HUES48 (cell line): Measurements from ENCODE around the gene MYO5A.

ENCODE experiments used
- H3K27ac ChIP-seq: one replicate; pipeline ENCODE4 v1.7.0; 2013; ENCODE audit warnings: low read depth, low read length, inconsistent platforms
- H3K27me3 ChIP-seq: 2 replicates; pipeline ENCODE4 v1.6.1; 2013; ENCODE audit warnings: mild to moderate bottlenecking, low read length; ENCODE audit not compliant: control insufficient read depth, insufficient read depth
- H3K36me3 ChIP-seq: 2 replicates; pipeline ENCODE4 v1.6.1; 2013; ENCODE audit warnings: low read length; ENCODE audit not compliant: control insufficient read depth, insufficient read depth
- H3K4me1 ChIP-seq: 2 replicates; pipeline ENCODE4 v1.6.1; 2013; ENCODE audit warnings: mild to moderate bottlenecking, low read length; ENCODE audit not compliant: control insufficient read depth, insufficient read depth
- H3K4me3 ChIP-seq: 2 replicates; pipeline ENCODE4 v1.5.1; 2013; ENCODE audit warnings: mild to moderate bottlenecking, low read depth, low read length
- H3K9ac ChIP-seq: 2 replicates; pipeline ENCODE4 v1.6.1; 2013; ENCODE audit warnings: mild to moderate bottlenecking, low read depth, low read length, moderate library complexity
- H3K9me3 ChIP-seq: 2 replicates; pipeline ENCODE4 v1.6.1; 2013; ENCODE audit warnings: low read length; ENCODE audit not compliant: control insufficient read depth, insufficient read depth

MYO5A gene

GRCh38 chr15:52362497-52362896 is 166.2 kb downstream of the MYO5A start:
- no peak overlapping the region for H3K4me3 ChIP-seq

GRCh38 chr15:52361975-52362494 is 166.6 kb downstream of the MYO5A start:
- Histone ChIP-seq H3K4me1 (no peaks in the 10 kb centered on the region), H3K4me3 (no peak overlapping the region), H3K9ac (no peak overlapping the region), H3K9me3 (no peaks in the 10 kb centered on the region), H3K27ac (no peak overlapping the region), H3K36me3 (peaks cover 28% of the 10 kb centered on the region), H3K27me3 (no peaks in the 10 kb centered on the region)

More at GRCh38 chr15:52362497-52362896, 166.2 kb downstream of the MYO5A start:
- no peak overlapping the region for H3K27ac ChIP-seq
- H3K36me3 ChIP-seq, result peaks cover 29% of the 10 kb centered on the region
- H3K9me3 ChIP-seq, result no peaks in the 10 kb centered on the region
- no peak overlapping the region for H3K9ac ChIP-seq
- no peaks in the 10 kb centered on the region for H3K27me3 ChIP-seq
- no peaks in the 10 kb centered on the region for H3K4me1 ChIP-seq

GRCh38 chr15:52361494-52361893 is 167.2 kb downstream of the MYO5A start:
- H3K4me1 ChIP-seq, result no peaks in the 10 kb centered on the region
- H3K27ac ChIP-seq, result no peak overlapping the region
- H3K9me3 ChIP-seq, result no peaks in the 10 kb centered on the region
- H3K4me3 ChIP-seq, result no peak overlapping the region
- no peak overlapping the region for H3K9ac ChIP-seq
- H3K36me3 ChIP-seq, result peaks cover 24% of the 10 kb centered on the region; the same call in 1 of the 2 replicates
- no peaks in the 10 kb centered on the region for H3K27me3 ChIP-seq

GRCh38 chr15:52360229-52361203 is 168.2 kb downstream of the MYO5A start:
- Histone ChIP-seq H3K27ac (no peak overlapping the region), H3K27me3 (no peaks in the 10 kb centered on the region)

GRCh38 chr15:52359722-52360121 is 169.0 kb downstream of the MYO5A start:
- H3K4me1 ChIP-seq, result no peaks in the 10 kb centered on the region
- peaks cover 24% of the 10 kb centered on the region; the same call in 1 of the 2 replicates for H3K36me3 ChIP-seq
- H3K27me3 ChIP-seq, result no peaks in the 10 kb centered on the region
- no peak overlapping the region for H3K27ac ChIP-seq
- no peak overlapping the region for H3K9ac ChIP-seq
- no peak overlapping the region for H3K4me3 ChIP-seq
- H3K9me3 ChIP-seq, result no peaks in the 10 kb centered on the region

More at GRCh38 chr15:52360229-52361203, 168.2 kb downstream of the MYO5A start:
- Histone ChIP-seq H3K36me3 (peaks cover 24% of the 10 kb centered on the region; the same call in 1 of the 2 replicates), H3K9me3 (no peaks in the 10 kb centered on the region), H3K4me3 (no peak overlapping the region), H3K9ac (no peak overlapping the region), H3K4me1 (no peaks in the 10 kb centered on the region)

GRCh38 chr15:52357949-52358348 is 170.7 kb downstream of the MYO5A start:
- Histone ChIP-seq H3K4me3 (no peak overlapping the region), H3K36me3 (0 out of 2 replicates have a peak, but pooled peaks cover 14% of the 10 kb centered on the region), H3K9ac (no peak overlapping the region), H3K27ac (no peak overlapping the region), H3K4me1 (no peaks in the 10 kb centered on the region), H3K27me3 (no peaks in the 10 kb centered on the region), H3K9me3 (no peaks in the 10 kb centered on the region)

GRCh38 chr15:52352086-52352485 is 176.6 kb downstream of the MYO5A start:
- Histone ChIP-seq H3K4me1 (no peaks in the 10 kb centered on the region), H3K36me3 (peaks cover 12% of the 10 kb centered on the region), H3K27ac (no peak overlapping the region), H3K27me3 (no peaks in the 10 kb centered on the region), H3K9ac (no peak overlapping the region), H3K9me3 (no peaks in the 10 kb centered on the region), H3K4me3 (no peak overlapping the region)

- Histone ChIP-seq H3K4me3 (no peak overlapping the region), H3K36me3 (peaks cover 12% of the 10 kb centered on the region), H3K9me3 (no peaks in the 10 kb centered on the region), H3K27ac (no peak overlapping the region), H3K4me1 (no peaks in the 10 kb centered on the region), H3K27me3 (no peaks in the 10 kb centered on the region), H3K9ac (no peak overlapping the region)
Measured at GRCh38 chr15:52351206-52351908, 177.3 kb downstream of the MYO5A start.

GRCh38 chr15:52350423-52350822 is 178.3 kb downstream of the MYO5A start:
- Histone ChIP-seq H3K9me3 (no peaks in the 10 kb centered on the region), H3K4me3 (no peak overlapping the region), H3K4me1 (no peaks in the 10 kb centered on the region), H3K36me3 (peaks cover 12% of the 10 kb centered on the region), H3K27me3 (no peaks in the 10 kb centered on the region), H3K9ac (no peak overlapping the region), H3K27ac (no peak overlapping the region)

- Histone ChIP-seq H3K9ac (no peak overlapping the region), H3K27me3 (no peaks in the 10 kb centered on the region), H3K4me3 (no peak overlapping the region), H3K27ac (no peak overlapping the region), H3K36me3 (peaks cover 12% of the 10 kb centered on the region), H3K4me1 (no peaks in the 10 kb centered on the region), H3K9me3 (no peaks in the 10 kb centered on the region)
Measured at GRCh38 chr15:52349052-52349700, 179.5 kb downstream of the MYO5A start.
